Psoas muscle (tissue), 8 donors: ENCODE data around the gene FAT1. TPM values are rescaled to one million over a fixed set of nuclear protein-coding genes. Genes with fewer than 3 reads are reported as not detected.

Experiments
- ATAC-seq, 4 donors: fragments of 200-7000 bp; cut with Tn5 transposase; one replicate each; pipeline ENCODE4 v1.9.1; 2020; ENCODE audit warnings: moderate library complexity in 3 of 4, mild to moderate bottlenecking in 2 of 4
- DNase-seq, 2 donors: peaks; one replicate each; pipeline ENCODE4 v3.0.0-alpha.2; 2020
- H3K27ac ChIP-seq: fragments of 200-600 bp; one replicate; pipeline ENCODE4 v1.8.0; 2022
- H3K27me3 ChIP-seq, 3 donors: fragments of 200-600 bp in 1 of 3; one replicate each; pipeline versions ENCODE4 v1.6.1 to v1.8.0; 2013 to 2022; ENCODE audit warnings: low read length in 2 of 3, mild to moderate bottlenecking in 2 of 3, moderate library complexity in 1 of 3; ENCODE audit not compliant: insufficient read depth in 3 of 3
- H3K36me3 ChIP-seq, 2 donors: fragments of 200-600 bp in 1 of 2; one replicate each; pipeline versions ENCODE4 v1.6.1 to v1.8.0; 2013 to 2022; ENCODE audit warnings: low read depth in 1 of 2, mild to moderate bottlenecking in 1 of 2, moderate library complexity in 1 of 2; ENCODE audit not compliant: insufficient read depth in 1 of 2
- H3K4me1 ChIP-seq: fragments of 200-600 bp; one replicate; pipeline ENCODE4 v1.8.0; 2022
- H3K4me3 ChIP-seq: fragments of 200-600 bp; one replicate; pipeline ENCODE4 v1.8.0; 2022; ENCODE audit warnings: mild to moderate bottlenecking
- H3K9me3 ChIP-seq: fragments of 200-600 bp; one replicate; pipeline ENCODE4 v1.8.0; 2022
- WGBS, 3 donors: extraction: QIAGEN DNeasy Blood & Tissue Kit; methylation state at CpG; one replicate each; pipeline versions ENCODE4 v1.1.6 to v1.1.7; 2013; 5-methylcytosine and 5-hydroxymethylcytosine counted together
- intact Hi-C, 2 donors: fragments of 100-400 bp; cut with DNase I; formaldehyde crosslinking; loops; one replicate each; pipeline versions ENCODE4 v1.11.0 to v1.14.2; 2022
- polyA plus RNA-seq, 3 donors: library from polyadenylated mRNA; stranded (reverse); fragments of 200-250 nt; gene quantifications; one replicate each; pipeline ENCODE4 v1.2.3, GENCODE V29; 2013
- total RNA-seq, 4 donors: library from RNA; stranded (reverse); fragmentation: NEBNext Ultra II Directional in 2 of 4; extraction: Animal tissue kit (Norgen Biotek cat#: 25700) in 2 of 4; gene quantifications; one replicate each; pipeline versions ENCODE4 v1.2.1 to v1.2.4, GENCODE V29; 2021 to 2023
- TF ChIP-seq, protein P1 (sequence below): fragments of 200-600 bp; IDR thresholded peaks from one replicate; pipeline ENCODE4 v1.8.0; 2022; ENCODE audit warnings: antibody characterized with exemption
- donor health status: healthy with polysubstance abuse.
- donor health status: DM: no; HTN: no; CAD: no; lungs with moderate emphysema.
- donor health status: Bipolar disorder and iron deficiency.
- donor health status: healthy.
- donor health status: DM: yes; HTN: yes; CAD: no.
- donor health status: DM: no; HTN: no; CAD: no.
- donor health status: DM: no; HTN: no; CAD: no.
- donor health status: DM: yes; HTN: yes; CAD: no.

The FAT1 gene
- total and polyA plus RNA-seq, 7 donors, result 1.8 to 11.5 (median 4.0) TPM

- H3K36me3 ChIP-seq, result peaks cover 0 to 13% of the 10 kb centered on the region in 2 donors
- TF ChIP-seq, protein P1, sequence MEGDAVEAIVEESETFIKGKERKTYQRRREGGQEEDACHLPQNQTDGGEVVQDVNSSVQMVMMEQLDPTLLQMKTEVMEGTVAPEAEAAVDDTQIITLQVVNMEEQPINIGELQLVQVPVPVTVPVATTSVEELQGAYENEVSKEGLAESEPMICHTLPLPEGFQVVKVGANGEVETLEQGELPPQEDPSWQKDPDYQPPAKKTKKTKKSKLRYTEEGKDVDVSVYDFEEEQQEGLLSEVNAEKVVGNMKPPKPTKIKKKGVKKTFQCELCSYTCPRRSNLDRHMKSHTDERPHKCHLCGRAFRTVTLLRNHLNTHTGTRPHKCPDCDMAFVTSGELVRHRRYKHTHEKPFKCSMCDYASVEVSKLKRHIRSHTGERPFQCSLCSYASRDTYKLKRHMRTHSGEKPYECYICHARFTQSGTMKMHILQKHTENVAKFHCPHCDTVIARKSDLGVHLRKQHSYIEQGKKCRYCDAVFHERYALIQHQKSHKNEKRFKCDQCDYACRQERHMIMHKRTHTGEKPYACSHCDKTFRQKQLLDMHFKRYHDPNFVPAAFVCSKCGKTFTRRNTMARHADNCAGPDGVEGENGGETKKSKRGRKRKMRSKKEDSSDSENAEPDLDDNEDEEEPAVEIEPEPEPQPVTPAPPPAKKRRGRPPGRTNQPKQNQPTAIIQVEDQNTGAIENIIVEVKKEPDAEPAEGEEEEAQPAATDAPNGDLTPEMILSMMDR, result no peak
- no peaks in the 10 kb centered on the region for H3K4me1 ChIP-seq
- ATAC-seq (no peak), DNase-seq (no peak)
- H3K4me3 ChIP-seq, result no peak overlapping the region
- H3K27ac ChIP-seq, result no peak overlapping the region
- intact Hi-C loops, result no loop called here
- WGBS, 3 donors, result 96 to 98% (median 96%) methylated on average over 5 of the region's 5 CpGs
- no peaks in the 10 kb centered on the region for H3K27me3 ChIP-seq
- H3K9me3 ChIP-seq, result no peaks in the 10 kb centered on the region
Measured at GRCh38 chr4:186623546-186623945, 100.1 kb downstream of the FAT1 start.

DNA sequence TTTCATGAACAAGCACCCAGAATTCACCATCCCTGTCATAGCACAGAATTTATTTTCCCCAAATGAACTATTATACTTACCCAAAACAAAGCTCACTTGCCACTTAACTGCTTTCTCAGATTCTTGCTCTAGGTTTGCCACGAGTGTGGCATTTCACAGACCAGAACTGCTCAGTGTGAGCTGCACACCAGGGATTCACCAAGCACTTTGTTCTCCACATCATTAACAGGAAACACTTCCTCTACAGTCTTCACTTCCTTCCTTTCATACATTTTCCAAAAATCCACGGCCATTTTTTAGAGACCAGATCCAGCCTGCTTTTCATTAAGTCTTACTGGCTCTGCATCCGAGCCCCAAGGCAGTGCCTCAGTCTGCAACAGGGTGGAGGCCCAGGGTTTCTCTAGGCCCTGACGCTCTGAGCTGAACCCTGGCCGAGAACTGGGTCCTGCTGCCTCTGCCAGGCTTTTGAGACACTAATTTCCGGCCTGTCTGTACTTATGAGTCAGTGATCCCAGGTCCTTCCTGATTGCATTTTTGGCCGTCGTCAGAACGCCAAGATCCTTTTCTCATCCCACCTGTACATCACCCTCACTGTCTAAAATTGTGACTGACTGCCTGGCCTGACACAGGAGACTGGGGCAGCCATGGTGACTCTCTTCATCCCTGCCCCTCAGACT is 100.7 kb downstream of the FAT1 start:
- DNase-seq, result peak in 1 of 2 donors; percentile 36
- no peaks in the 10 kb centered on the region for H3K27me3 ChIP-seq
- no peak overlapping the region for H3K27ac ChIP-seq
- peaks cover 0 to 11% of the 10 kb centered on the region in 2 donors for H3K36me3 ChIP-seq
- TF ChIP-seq, protein P1, result no peak
- ATAC-seq, result peak in 1 of 4 donors; percentile 33
- intact Hi-C loops, result no loop called here
- H3K4me3 ChIP-seq, result no peak overlapping the region
- WGBS, 3 donors, result 65 to 77% (median 75%) methylated on average over 9 of the region's 9 CpGs
- no peaks in the 10 kb centered on the region for H3K9me3 ChIP-seq
- H3K4me1 ChIP-seq, result no peaks in the 10 kb centered on the region

DNA sequence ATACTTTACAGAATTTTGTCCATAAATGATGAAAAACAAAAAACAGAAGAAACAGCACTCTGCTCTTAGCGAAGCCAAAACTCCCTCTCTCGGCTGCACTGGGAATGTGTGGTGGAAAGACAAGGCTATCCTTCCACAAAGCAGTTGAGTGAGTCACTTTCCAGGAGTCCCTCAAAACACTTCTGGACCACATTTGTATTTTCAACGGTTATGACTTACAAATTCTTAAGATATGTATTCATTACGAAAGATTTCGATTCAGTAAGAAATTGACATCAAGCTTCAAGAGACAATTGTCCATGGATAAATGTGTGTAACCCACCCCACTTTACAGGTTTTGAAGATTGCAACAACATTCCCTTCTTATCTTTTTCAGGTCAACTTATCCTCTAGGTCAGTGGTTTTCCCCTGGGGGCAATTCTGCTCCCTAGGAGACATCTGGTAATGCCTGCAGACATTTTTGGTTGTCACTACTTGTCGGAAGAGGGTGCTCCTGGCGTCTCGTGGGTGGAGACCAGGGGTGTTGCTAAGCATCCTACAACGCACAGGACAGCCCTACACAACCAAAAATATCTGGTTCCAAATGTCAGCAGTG is 101.6 kb downstream of the FAT1 start:
- WGBS, 3 donors, result 80 to 90% (median 83%) methylated on average over 9 of the region's 9 CpGs
- Histone ChIP-seq H3K27me3 (no peaks in the 10 kb centered on the region), H3K4me3 (no peak overlapping the region), H3K9me3 (no peaks in the 10 kb centered on the region), H3K36me3 (peaks cover 0 to 10% of the 10 kb centered on the region in 2 donors), H3K27ac (no peak overlapping the region), H3K4me1 (no peaks in the 10 kb centered on the region)
- intact Hi-C loops, result no loop called here
- ATAC-seq, result no peak
- no peak for DNase-seq
- TF ChIP-seq, protein P1, result no peak

DNA sequence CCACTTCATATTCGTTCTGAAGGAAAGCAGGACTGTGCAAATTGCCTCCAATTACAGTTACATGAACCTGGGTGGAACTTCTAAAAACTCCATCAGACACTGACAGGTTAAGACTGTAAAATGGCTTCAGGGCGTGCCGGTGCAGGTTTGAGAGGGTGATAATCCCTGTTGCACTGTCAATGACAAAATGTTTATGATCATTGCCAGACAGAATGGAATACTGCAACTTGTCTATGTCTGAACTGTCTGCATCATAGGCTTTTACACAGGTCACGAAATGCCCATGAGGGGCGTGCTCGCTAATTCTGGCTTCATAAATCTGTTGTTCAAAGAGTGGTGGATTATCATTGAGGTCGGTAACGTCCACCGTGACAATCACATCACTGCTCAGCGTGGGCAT is 104.6 kb downstream of the FAT1 start:
- Histone ChIP-seq H3K4me1 (no peaks in the 10 kb centered on the region), H3K4me3 (no peak overlapping the region), H3K9me3 (no peaks in the 10 kb centered on the region), H3K27ac (no peak overlapping the region), H3K27me3 (no peaks in the 10 kb centered on the region), H3K36me3 (peaks cover 0 to 10% of the 10 kb centered on the region in 2 donors)
- ATAC-seq, result no peak
- DNase-seq, result no peak
- WGBS, 3 donors, result 95 to 96% (median 96%) methylated on average over 10 of the region's 10 CpGs
- intact Hi-C loops, result no loop called here
- TF ChIP-seq, protein P1, result no peak
